ENCODE results near the gene METTL9. TPM values are rescaled to one million over a fixed set of nuclear protein-coding genes. Genes with fewer than 3 reads are reported as not detected.
"Not testable (repeated sequence)": the region's sequence is repeated elsewhere in the genome, so short reads cannot be mapped to it uniquely, and the experiment has no call there.

METTL9 gene
- 100 to 1,000 TPM; 160 to 210 (median 177) TPM for total RNA-seq

DNA sequence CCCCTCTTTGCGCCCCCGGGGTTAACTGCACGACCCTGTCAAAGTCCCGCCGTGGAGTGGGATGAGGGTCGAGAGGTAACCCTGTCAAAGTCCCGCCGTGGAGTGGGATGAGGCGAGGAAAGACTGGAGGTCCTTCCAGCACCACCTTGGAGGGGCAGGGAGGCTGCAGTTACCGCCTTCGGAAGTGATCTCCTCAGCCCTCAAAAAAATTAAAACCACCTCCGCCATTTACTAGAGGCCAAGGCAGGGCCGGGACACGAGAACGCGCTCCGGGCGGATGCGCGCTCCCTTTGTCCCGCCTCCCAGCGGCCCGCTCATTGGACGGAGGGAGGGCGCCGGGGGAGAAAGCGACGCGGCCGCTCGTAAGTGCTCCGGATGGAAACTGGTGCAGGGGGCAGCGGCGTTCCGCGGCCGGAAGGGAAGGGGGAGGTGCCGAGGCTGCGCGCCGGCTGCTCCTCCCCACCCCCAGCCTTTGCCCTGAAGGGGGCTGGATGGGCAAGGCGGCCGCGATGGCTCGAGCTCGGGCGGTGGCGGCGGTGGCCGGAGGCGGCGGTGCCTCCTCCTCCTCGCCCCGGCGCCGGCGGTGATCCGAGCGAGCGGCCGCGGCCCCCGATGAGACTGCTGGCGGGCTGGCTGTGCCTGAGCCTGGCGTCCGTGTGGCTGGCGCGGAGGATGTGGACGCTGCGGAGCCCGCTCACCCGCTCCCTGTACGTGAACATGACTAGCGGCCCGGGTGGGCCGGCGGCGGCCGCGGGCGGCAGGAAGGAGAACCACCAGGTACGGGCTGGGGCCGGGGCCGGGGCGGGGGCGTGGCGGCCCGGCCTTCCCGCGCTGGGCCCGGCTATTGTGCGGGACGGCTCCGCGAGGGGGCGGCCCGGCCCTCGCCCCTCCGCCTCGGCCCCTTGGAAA lies at the start of gene METTL9:
Gene METTL9, plus strand, starts transcription at position 456 of the 909 bp plus-strand sequence. Its CDS starts 157 bp downstream, at position 613.
- 0 to 1% methylated on average over 21 to 53 of the region's 100 CpGs for WGBS, 2 donors
- peak; percentile 88 to 90 for DNase-seq (ENCODE audit: low spot score in 2 of 2)
- Histone ChIP-seq H3K36me3 (no peaks in the 10 kb centered on the region), H3K4me3 (peak within 1 kb of the TSS; percentile 82 to 95 (median 88)), H3K27me3 (no peaks in the 10 kb centered on the region), H3K4me1 (peaks cover 4 to 44% (median 15%) of the 10 kb centered on the region in 4 donors), H3K27ac (peak within 1 kb of the TSS; percentile 68 to 97 (median 96)), H3K9me3 (no peaks in the 10 kb centered on the region)
- TF ChIP-seq EP300 (IDR thresholded peaks at IDR 0.05) (peak; percentile 78 to 93), POLR2A (IDR thresholded peaks at IDR 0.05) (peak; percentile 52 to 78)
- TF ChIP-seq, protein P1, sequence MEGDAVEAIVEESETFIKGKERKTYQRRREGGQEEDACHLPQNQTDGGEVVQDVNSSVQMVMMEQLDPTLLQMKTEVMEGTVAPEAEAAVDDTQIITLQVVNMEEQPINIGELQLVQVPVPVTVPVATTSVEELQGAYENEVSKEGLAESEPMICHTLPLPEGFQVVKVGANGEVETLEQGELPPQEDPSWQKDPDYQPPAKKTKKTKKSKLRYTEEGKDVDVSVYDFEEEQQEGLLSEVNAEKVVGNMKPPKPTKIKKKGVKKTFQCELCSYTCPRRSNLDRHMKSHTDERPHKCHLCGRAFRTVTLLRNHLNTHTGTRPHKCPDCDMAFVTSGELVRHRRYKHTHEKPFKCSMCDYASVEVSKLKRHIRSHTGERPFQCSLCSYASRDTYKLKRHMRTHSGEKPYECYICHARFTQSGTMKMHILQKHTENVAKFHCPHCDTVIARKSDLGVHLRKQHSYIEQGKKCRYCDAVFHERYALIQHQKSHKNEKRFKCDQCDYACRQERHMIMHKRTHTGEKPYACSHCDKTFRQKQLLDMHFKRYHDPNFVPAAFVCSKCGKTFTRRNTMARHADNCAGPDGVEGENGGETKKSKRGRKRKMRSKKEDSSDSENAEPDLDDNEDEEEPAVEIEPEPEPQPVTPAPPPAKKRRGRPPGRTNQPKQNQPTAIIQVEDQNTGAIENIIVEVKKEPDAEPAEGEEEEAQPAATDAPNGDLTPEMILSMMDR (IDR thresholded peaks at IDR 0.05): peak in 3 of 5 experiments; percentile 9 to 57 (median 37)

- peaks cover 0 to 10% of the 10 kb centered on the region in 2 donors for H3K27me3 ChIP-seq
- not testable (repeated sequence) for DNase-seq (ENCODE audit: low spot score in 2 of 2); H3K27ac ChIP-seq; H3K4me1 ChIP-seq; H3K4me3 ChIP-seq; H3K9me3 ChIP-seq; H3K36me3 ChIP-seq
- 86% methylated on average over 16 to 17 of the region's 17 CpGs for WGBS, 2 donors
These were observed 49.4 kb upstream of the METTL9 start for GRCh38 chr16:21549975-21550374.

DNA sequence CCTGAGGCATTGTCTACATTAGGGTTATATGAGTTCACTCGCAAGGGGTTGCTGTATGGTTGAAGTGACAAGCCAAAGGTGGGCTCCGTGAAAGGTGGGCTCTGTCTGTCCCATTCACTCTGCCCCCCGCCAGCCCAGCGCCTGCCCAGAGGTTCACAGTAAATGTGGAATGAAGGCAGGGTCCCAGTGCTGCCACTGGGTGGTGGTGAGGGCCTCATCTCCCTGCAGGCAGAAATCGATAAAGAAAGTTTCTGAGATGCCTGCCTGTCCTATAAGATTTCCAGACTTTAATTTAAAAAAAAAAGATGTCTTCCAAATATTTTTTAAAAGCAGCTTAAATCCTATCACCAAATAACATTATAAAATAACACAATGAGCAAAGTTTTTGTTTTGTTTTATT lies 48.9 kb upstream of the METTL9 start:
- not testable (repeated sequence) for H3K4me3 ChIP-seq; H3K4me1 ChIP-seq; H3K27ac ChIP-seq; H3K36me3 ChIP-seq; DNase-seq (ENCODE audit: low spot score in 2 of 2); H3K9me3 ChIP-seq
- peaks cover 0 to 15% of the 10 kb centered on the region in 2 donors for H3K27me3 ChIP-seq
- 50 to 75% methylated on average over 2 to 3 of the region's 5 CpGs for WGBS, 2 donors

DNA sequence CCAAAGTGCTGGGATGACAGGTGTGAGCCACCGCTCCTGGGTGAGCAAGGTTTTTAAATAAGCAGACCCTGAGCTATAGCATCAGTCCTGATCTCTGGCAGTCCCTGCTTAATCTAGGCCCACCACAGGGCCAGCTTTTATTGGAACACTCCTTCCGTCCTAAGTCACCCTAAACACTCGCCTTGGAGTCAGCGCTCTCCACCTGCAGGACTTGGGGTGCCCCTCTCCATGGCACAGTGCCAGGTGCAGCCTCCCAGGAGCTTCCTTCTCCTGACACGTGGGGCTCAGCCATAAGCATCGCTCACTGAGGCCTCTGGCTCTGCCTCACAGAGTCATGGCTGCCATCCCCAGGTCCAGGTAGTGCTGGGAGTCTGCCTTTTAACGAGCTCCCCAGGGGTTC lies 48.3 kb upstream of the METTL9 start:
- WGBS, 2 donors: 78 to 89% methylated on average over 5 to 6 of the region's 7 CpGs
- H3K4me3 ChIP-seq; H3K27ac ChIP-seq; H3K36me3 ChIP-seq; DNase-seq (ENCODE audit: low spot score in 2 of 2); H3K4me1 ChIP-seq; H3K9me3 ChIP-seq: not testable (repeated sequence)
- peaks cover 0 to 17% of the 10 kb centered on the region in 2 donors for H3K27me3 ChIP-seq

DNA sequence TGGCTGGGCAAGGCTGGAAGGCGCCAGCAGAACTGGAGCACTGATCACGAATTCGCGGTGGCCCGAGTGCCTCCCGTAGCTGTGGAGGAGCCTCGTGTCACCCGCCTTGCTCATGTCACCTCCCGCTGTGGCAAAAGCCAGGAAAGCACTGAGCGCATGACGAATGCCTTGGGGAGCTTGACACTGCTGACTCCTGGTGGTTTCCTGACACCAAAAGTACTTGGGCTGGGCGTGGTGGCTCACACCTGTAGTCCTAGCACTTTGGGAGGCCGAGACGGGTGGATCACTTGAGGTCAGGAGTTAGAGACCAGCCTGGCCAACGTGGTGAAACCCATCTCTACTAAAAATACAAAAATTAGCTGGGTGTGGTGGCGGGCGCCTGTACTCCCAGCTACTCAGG lies 47.8 kb upstream of the METTL9 start:
- not testable (repeated sequence) for H3K4me1 ChIP-seq; DNase-seq (ENCODE audit: low spot score in 2 of 2); H3K9me3 ChIP-seq; H3K36me3 ChIP-seq; H3K4me3 ChIP-seq; H3K27ac ChIP-seq
- 89% methylated on average over 12 of the region's 17 CpGs for WGBS, 2 donors
- H3K27me3 ChIP-seq: peaks cover 0 to 17% of the 10 kb centered on the region in 2 donors

DNA sequence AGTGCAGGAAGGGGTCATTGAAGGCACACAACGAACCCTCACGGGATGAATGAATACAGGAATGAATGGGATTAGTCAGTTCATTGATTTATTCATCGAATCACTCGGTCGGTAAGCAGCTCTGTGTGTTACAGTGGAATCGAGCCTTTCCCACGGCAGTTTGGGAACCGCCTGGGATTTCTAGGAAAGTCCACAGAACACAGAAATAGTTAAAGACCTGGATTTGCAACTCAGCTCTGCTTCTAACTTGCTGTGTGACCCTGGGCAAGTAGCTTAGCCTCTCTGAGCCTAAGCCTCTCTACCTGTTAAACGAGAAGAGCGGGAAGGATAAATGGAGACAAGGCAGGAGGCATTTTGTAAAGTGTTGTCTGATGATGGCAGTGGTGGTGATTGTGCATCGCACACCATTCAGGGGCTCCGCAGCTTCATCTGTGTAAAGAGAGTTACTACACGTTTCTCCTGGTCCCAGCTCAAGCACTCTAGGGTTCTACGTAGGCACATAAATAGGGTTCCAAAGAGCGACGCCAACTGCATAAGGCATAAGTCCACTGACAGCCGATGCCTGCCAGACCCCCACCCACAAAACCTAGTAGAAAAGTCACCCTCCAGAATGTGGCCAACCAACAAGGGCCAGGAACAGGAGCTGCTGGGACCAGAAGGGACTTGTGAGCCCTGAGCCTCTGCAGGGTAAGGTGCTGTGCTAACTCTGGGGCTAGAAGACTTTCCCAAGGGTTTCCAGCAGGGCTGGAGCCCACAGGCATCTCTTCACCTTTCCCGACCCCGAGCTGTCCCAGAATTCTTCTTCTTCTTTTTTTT lies 45.7 kb upstream of the METTL9 start:
- peaks cover 0 to 17% of the 10 kb centered on the region in 2 donors for H3K27me3 ChIP-seq
- WGBS, 2 donors: 77% methylated on average over 19 of the region's 19 CpGs
- H3K27ac ChIP-seq; H3K36me3 ChIP-seq; H3K4me1 ChIP-seq; DNase-seq (ENCODE audit: low spot score in 2 of 2); H3K9me3 ChIP-seq; H3K4me3 ChIP-seq: not testable (repeated sequence)

GRCh38 chr16:21554795-21555585 lies 44.4 kb upstream of the METTL9 start:
- no peaks in the 10 kb centered on the region for H3K9me3 ChIP-seq
- no peak overlapping the region for H3K27ac ChIP-seq
- peaks cover 0 to 9% (median 2%) of the 10 kb centered on the region in 4 donors for H3K4me1 ChIP-seq
- H3K27me3 ChIP-seq: peaks cover 0 to 17% of the 10 kb centered on the region in 2 donors
- H3K36me3 ChIP-seq: no peaks in the 10 kb centered on the region
- H3K4me3 ChIP-seq: peak overlapping the region in 1 of 4 donors; percentile 14
- peak; percentile 79 to 87 for DNase-seq (ENCODE audit: low spot score in 2 of 2)
- 31% methylated on average over 41 of the region's 41 CpGs for WGBS, 2 donors
- peak in 1 of 2 donors; percentile 44 for TF ChIP-seq EP300 (IDR thresholded peaks at IDR 0.05)
- no peak for TF ChIP-seq POLR2A (IDR thresholded peaks at IDR 0.05)
- TF ChIP-seq, protein P1 (IDR thresholded peaks at IDR 0.05): peak; percentile 92 to 100 (median 99)

DNA sequence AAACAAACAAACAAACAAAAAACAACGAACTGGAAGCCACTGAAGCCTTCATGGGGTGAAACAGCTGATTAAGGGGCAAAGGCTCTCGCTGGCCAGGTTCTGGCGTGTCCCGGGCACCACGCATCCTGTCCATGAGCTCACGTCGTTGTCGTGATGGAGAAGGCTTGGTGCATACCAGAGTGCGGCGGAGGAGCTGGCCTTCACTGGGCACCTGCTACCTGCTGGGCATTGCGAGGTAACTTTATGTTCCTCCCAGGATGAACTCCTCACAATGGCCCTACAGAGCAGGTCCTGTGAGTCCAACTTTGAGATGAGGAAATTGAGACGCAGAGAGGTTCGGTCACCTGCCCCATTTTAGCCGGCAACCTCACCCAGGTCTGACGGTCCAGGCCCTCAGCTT lies 43.8 kb upstream of the METTL9 start:
- not testable (repeated sequence) for H3K9me3 ChIP-seq; H3K27ac ChIP-seq; H3K4me3 ChIP-seq; DNase-seq (ENCODE audit: low spot score in 2 of 2); H3K4me1 ChIP-seq; H3K36me3 ChIP-seq
- peaks cover 0 to 17% of the 10 kb centered on the region in 2 donors for H3K27me3 ChIP-seq
- 87% methylated on average over 15 of the region's 15 CpGs for WGBS, 2 donors

GRCh38 chr16:21556026-21556595 lies 43.3 kb upstream of the METTL9 start:
- H3K4me3 ChIP-seq; H3K27ac ChIP-seq; H3K4me1 ChIP-seq; H3K36me3 ChIP-seq; H3K9me3 ChIP-seq; DNase-seq (ENCODE audit: low spot score in 2 of 2): not testable (repeated sequence)
- peaks cover 0 to 17% of the 10 kb centered on the region in 2 donors for H3K27me3 ChIP-seq
- 84 to 87% methylated on average over 4 of the region's 4 CpGs for WGBS, 2 donors

Measured in tibial nerve (tissue), 4 donors.